NCI-H187 treated with DMSO at 0.1 percent for 48 hours (cell line): ENCODE measurements around the gene SLITRK6.
"Not testable (repeated sequence)": the region's sequence is repeated elsewhere in the genome, so short reads cannot be mapped to it uniquely, and the experiment has no call there.

Experiments used
- DNase-seq: peaks from one replicate; lab custom pipeline; 2025; lab: John Stamatoyannopoulos, UW

The SLITRK6 gene, protein sequence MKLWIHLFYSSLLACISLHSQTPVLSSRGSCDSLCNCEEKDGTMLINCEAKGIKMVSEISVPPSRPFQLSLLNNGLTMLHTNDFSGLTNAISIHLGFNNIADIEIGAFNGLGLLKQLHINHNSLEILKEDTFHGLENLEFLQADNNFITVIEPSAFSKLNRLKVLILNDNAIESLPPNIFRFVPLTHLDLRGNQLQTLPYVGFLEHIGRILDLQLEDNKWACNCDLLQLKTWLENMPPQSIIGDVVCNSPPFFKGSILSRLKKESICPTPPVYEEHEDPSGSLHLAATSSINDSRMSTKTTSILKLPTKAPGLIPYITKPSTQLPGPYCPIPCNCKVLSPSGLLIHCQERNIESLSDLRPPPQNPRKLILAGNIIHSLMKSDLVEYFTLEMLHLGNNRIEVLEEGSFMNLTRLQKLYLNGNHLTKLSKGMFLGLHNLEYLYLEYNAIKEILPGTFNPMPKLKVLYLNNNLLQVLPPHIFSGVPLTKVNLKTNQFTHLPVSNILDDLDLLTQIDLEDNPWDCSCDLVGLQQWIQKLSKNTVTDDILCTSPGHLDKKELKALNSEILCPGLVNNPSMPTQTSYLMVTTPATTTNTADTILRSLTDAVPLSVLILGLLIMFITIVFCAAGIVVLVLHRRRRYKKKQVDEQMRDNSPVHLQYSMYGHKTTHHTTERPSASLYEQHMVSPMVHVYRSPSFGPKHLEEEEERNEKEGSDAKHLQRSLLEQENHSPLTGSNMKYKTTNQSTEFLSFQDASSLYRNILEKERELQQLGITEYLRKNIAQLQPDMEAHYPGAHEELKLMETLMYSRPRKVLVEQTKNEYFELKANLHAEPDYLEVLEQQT

DNA sequence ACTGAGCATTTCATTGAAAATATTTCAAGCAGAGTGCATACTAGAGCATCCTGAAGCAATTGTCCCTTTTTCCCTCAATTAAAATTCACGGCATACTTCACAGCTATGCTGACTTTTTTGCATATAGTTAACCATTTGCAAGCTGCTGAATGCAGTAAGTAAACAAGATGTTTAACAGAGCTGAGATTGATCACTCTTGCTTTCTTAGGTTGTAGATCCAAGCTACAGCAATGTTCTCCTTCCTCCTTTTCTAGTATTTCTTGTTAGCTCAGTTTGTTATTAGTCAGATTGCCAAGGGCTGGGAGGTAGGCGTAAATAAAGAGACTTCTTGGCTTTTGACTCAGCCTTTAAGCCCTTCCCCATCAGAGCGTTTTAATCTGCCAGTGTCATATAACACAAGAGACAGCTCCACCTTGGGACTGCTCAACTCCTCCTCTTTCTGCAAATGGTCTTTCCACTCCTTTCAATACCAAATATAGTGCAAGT, at the start of gene SLITRK6:
Gene SLITRK6 (minus strand): TSS at position 323 of the 486 bp plus-strand sequence. CDS start 2,911 bp downstream, outside the sequence.
- DNase-seq: no peak

DNA sequence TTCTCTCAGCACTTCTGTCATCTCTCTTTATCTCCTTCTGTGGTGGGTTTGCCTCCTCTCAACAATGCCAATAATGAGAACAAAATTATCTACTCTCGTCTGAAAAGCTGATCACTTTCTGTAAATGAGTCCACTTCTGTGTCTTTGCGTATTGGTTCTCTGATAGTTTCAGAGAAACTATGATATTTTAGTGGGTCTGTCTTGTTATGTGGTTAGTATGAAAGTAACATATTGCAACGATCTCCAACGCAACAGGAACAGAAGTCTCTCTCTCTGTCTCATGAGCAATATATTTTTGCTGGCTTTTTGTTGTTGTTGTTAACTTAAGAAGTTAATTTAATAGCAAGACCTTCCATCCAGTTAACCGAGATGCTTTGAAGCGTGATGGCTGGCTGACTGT, 47.8 kb upstream of the SLITRK6 start:
- DNase-seq: no peak

DNA sequence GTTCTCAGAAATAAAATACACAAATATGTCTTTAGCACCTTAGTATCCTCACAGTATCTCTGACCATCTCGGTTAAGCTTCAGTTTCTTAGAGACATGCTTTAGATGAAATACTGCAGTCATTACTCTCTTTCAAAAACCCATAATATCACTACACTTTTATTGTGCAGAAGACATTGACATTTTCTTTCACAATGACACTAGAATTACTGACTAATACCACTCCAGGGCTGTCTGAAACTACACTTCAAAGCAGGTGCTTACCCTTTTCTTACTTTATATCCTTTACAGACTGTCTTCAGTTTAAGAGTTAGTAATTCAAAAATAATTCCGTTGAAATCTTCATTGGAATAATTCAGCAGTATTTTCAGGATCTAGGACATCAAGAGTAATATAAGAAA, 42.2 kb upstream of the SLITRK6 start:
- no peak for DNase-seq

DNA sequence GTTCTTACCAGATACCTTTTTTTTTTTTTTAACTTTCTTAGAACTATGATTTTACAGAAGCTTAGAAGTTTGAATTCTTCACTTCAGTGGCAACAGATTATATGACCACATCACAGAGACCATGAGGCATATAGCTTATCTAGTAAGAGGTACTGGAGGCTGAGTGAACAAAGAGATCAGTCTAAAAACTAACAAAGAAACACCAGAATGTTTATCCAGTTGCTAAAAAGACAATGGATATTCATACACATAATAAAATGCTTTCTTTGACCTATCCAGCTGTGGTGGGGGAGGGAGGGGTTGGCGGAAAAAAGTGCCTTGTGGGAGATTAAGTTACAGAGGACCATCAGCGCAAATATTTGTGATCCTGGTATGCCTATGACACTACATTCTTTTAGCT, 34.7 kb upstream of the SLITRK6 start:
- DNase-seq: no peak

DNA sequence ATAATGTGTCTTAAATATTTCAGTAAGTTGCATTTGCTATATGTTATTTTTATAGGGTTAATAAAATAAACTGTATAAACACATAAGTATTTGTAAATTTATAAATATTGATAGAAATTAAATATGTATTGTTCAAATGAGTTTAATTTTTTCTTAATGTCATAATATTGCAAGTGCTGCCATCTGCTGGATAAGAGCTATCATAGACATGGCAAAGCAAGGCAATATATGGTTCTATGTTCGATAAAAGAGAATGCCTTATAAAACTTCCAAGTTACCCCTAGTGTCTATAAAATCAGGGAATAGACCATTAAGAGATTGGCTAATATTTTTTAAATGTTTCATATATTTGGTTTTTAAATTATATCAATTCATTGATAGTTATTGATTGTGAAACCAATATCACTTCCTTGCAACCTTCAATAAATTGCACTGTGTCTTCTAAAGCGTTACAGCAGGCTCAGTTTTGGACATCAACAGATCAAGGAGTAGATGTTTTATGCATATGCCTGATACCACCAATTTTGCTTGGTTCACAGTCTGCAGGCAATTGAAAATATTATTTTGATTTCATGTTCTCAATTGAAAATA, 29.0 kb upstream of the SLITRK6 start:
- no peak for DNase-seq

DNA sequence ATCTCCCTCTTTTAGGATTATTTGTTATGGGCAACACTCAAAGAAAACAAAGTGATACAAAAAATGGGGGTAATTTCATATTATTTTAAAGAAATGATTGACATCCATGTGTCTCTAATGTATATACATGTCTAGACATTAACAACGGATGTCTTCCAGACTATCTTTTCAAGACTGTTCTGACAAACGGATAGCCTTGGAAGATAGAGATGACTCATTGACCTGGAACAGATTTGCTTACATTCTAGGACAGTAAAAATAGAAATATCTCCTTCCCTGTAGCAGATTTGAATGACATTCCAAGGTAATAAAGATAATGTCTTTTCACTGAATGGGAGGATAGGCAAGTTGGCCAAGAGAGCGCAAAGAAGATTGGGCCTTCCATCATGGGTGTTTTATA, 26.2 kb upstream of the SLITRK6 start:
- DNase-seq: no peak

DNA sequence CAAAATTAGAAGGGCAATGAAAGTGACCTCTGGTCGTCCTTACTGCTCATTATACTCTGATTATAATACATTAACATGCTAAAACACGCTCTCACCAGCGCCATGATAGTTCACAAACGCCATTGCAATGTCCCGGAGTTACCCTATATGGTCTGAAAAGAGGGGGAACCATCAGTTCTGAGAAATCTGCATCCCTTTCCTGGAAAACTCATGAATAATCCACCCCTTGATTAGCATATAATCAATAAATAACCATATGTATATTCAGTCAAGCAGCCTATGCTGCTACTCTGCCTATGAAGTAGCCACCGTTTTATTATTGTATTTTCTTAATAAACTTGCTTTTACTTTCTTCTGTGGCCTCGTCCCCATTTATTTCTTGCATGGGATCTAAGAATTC, 24.6 kb upstream of the SLITRK6 start:
- DNase-seq: no peak

DNA sequence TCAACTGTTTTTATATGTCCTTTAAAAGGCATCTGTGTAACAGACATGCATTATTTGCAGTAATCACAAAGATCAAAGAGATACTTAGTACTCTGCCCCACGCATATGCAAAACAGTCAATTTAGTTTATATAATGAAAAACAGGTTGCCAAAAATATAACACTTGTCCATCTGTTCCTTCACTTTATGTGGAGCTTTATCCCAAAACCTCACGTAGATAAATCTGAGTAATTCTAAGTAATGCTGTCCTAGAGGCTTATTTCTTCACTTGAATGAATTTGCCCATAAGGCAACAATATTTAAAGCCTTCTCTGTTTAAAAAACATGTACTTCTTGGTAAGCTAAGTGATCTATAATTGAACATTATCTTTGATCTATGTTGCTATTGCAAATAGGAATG, 20.3 kb upstream of the SLITRK6 start:
- DNase-seq: no peak

DNA sequence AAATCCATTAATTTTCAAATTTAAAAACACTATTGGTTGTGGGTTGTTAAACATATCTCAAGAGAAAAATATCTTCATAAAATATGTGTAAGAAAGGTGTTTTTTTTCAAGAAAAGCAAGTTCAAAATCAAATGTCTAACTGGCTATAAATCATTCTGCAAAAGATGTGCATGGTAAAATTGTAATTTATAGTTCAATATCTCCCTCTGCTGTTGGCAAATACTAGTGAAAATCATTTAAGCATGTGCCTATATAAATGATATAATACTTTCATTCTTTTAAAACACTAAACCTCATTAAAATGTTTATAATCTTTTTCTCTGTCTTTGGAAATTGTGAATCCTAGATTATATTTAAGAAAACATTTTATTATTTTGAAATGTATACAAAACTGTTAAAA, 17.2 kb upstream of the SLITRK6 start:
- DNase-seq: no peak

DNA sequence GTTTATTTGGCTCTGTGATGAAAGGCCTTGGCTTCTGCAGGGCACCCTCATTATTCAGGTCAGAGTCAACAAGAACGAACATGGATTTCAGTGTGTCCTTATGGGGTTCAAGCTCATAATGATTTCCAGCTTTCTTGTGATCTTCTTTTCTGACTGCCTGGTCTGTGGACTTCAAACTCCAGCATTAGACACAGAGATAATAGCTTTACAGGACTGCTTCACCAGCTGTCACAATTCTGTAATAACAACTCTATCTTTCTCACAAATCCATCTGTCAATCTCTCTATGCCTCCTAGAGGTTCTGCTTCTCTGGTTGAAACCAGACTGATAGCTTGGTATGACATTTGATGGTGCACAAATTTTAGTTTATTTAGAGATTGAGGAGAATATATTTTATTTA, 13.1 kb upstream of the SLITRK6 start:
- DNase-seq: no peak

DNA sequence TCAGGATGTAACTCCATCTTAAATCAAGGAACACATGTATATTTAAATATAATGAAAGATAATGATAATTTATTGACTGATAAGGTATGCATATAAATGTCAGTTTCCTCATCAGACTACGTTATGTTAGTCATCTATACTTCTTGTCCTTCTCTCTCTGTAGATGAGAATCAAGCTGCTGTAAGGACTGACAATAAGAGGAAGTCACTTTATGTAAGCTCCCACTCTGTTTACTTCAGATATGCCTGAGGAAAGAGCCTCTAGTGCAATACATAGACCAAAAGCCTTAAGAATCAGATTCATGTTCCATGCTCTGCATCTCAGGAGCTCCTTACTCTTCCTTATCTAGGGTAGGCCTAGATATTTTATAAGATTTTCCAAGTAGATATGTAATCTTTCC, 9.6 kb upstream of the SLITRK6 start:
- no peak for DNase-seq

DNA sequence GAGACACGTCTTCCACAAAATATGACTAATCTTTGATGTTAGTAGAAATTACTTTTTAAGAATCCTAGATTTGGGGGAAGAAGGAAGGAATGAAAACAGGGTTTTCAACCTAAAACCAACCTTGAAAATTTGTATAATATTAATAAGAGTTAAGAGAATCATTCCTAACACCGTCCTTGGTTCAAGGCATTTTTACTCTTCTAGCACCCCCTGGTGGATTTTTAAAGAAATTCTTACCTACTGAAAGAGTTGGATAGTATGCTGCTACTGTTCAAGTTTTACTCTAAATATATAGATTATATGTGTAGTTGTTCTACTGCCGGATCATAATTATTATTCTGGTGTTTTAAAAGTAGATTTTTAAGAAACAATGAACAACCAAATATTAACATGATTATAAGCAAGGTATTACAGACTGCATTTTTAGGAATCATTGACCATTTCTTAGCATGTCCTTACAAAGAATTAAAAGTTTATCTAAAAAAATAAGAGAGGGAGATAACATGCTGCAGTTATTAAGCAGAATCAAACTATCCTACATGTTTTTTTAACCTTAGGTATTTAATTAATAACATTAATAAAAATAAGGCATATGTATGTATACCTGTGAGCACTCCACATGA, 7.4 kb upstream of the SLITRK6 start:
- no peak for DNase-seq

DNA sequence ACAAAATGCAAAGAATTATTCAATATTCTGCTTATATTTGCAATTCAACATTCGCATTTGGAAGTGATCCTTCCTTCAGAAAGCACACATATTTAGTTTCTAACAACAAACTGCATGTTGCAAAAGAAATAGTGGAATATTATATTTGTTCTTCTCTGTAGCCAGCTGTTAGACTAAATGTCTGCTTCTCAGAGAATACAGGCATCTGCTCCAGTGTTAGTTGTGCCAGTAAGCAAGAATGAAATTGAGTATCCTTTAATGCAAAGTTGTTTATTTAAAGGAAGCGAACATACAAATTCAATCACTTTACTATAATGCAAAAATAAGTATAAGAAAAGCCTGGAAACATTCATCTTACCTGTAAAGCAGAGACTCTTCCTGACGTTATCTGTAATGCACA, 663 bp downstream of the SLITRK6 start:
- no peak for DNase-seq

DNA sequence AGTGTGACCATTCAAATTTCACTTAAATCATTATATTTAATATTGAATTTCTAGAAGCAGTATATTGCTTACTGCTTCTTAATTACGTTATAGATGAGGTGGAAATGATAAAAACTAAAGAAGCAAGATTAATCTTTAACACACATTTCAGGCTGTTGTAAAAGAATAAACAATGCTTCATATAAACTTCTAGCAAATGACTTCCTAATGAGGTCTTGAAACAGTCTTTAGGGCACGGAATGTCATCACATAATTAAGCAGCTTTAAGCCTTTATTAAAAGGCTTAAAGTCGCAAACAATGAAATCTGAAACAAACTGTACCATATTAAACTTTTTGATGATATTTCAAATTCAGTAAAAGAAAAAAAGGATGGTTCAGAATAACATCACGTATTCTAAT, 1.9 kb downstream of the SLITRK6 start:
- no peak for DNase-seq

DNA sequence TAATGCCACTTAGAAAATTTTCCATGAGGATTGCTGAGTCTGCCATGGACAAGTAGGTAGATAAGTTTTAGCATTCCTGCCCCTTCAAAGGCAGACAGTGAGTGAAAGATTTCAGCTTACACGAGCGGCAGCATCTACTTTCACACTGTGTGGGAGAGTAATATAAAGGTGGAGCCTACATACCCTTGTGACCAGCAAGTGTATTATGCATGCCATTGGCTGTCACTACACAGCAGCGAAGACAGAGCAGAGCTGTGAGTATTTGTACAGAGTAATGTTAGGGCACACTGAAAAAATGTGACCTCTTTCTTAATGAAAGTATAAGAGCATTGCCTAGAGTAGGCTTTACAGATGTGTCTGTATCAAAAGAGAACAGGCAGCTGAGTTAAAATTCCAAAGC, 14.0 kb downstream of the SLITRK6 start:
- no peak for DNase-seq

DNA sequence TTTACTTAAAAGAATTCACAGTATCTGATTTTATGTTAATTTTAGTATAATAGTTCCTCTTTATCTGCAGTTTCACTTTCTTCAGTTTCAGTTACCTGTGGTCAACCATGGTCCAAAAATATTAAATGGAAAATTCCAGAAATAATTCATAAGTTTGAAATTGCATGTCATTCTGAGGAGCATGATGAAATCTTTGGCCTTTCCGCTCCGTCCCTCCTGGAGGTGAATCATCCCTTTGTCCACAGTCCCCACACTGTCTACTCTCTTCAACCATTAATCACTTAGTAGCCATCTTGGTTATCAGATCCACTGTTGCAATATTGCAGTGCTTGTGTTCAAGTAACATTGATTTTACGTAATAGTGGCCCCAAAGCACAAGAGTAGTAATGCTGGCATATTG, 26.9 kb downstream of the SLITRK6 start:
- no peak for DNase-seq

DNA sequence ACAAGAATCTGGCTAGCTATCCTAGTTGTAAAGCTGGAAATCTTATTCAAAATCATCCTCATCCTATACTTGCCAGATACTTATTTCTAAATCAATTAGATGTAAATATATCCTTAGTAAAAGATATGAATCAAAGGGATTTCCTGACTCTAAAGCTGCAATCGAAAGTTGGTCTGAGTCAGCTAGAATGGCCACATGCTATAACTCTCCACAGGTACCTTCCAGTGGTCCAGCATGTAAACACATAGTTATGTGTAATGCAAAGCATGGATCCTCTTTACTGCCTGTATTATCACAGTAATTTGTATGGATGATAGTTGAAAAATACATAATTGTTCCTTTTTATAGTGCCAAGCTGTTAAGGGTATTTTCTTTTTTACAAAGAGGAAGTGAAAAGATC, 27.4 kb downstream of the SLITRK6 start:
- DNase-seq: no peak

DNA sequence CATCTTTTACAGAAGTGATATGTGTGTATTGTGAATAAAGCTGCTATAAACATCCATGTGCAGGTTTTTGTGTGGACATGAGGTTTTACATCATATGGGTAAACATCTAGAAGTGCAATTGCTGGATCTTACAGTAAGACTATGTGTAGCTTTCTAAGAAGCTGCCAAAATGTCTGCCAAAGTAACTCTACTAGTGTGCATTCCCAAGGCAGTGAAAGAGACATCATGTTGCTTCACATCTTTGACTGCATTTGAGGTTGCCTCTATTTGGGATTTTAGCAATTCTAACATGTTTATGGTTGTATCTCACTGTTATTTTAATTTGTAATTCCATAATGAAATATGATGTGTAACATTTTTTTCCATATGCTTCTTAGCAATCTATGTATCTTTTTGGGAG, 30.3 kb downstream of the SLITRK6 start:
- DNase-seq: no peak

DNA sequence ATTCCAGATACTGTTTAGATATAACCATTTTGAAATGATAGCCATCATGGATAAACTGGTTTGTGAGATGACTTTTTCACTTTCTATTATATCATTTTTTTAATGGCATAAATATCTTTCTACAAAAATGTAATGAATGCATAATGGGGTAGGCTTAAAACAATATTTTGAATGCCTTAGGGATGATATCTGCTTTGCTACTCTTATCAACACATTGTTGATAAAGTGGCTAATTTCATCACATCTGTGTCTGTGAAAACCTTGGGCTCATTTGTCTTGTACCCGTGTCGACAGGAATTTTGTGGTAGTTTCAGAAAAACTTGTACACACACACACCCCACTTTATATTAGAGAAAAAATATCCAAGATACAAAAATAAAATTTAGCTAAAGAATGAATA, 44.1 kb downstream of the SLITRK6 start:
- DNase-seq: no peak

DNA sequence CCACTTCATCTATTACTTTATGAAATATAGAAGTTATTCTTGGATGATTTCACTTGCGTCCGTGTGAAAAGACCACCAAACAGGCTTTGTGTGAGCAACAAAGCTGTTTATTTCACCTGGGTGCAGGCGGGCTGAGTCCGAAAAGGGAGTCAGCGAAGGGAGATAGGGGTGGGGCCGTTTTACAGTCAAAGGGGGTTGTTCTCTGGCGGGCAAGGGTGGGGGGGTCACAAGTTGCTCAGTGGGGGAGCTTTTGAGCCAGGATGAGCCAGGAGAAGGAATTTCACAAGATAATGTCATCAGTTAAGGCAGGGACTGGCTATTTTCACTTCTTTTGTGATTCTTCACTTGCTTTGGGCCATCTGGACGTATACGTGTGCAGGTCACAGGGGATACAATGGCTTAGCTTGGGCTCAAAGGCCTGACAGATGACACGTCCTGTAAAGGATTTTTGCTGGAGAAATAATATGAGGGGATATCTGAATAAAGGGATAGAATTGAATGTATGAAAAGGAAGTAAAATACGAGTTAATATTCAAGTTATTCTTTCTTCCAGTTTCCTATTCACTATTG, 55.9 kb downstream of the SLITRK6 start:
- DNase-seq: not testable (repeated sequence)
